Adrenal gland (tissue), 5 donors: ENCODE measurements around the gene AMHR2.
"Not testable (repeated sequence)": the region's sequence is repeated elsewhere in the genome, so short reads cannot be mapped to it uniquely, and the experiment has no call there.

Experiments
- CTCF ChIP-seq, 6 experiments: fragments of 450-650 bp in 4 of 6; fragments of 200-600 bp in 2 of 6; sonication (generic) in 1 of 6; IDR thresholded peaks; 1 replicate in 5 of 6; 2 replicates in 1 of 6; pipeline versions ENCODE4 v1.5.1 to v1.8.0; 2016 to 2021; ENCODE audit warnings: antibody characterized with exemption in 6 of 6, mild to moderate bottlenecking in 2 of 6, moderate library complexity in 1 of 6
- POLR2A ChIP-seq, 2 donors: fragments of 450-650 bp; IDR thresholded peaks; one replicate each; pipeline ENCODE4 v1.6.1; 2017; ENCODE audit warnings: antibody characterized with exemption in 2 of 2, mild to moderate bottlenecking in 2 of 2, moderate library complexity in 1 of 2
- donor health status: DM: no; HTN: no; CAD: no.

GRCh38 chr12:53417291-53417816, 6.3 kb upstream of the AMHR2 start:
- TF ChIP-seq CTCF, POLR2A (IDR thresholded peaks at IDR 0.05): not testable (repeated sequence)
